ENCODE results near the gene SUCO.

SUCO gene

GRCh38 chr1:172486805-172487454 is 46.0 kb upstream of the SUCO start:
- Histone ChIP-seq H3K9ac (ENCODE audit: low read length) (no peak overlapping the region), H3K27ac (ENCODE audit: low read length) (no peak overlapping the region), H2AFZ (ENCODE audit: low read depth, low read length) (no peak overlapping the region), H3K4me1 (ENCODE audit: low read length) (peaks cover 4% of the 10 kb centered on the region), H3K79me2 (ENCODE audit: low read length) (no peaks in the 10 kb centered on the region), H3K4me2 (ENCODE audit: low read length) (no peak overlapping the region), H3K27me3 (ENCODE audit: low read depth, low read length) (peaks cover 63% of the 10 kb centered on the region), H3K36me3 (replicated peaks; ENCODE audit: low read depth, low read length) (no peaks in the 10 kb centered on the region), H3K4me3 (ENCODE audit: low read length) (no peak overlapping the region), H4K20me1 (ENCODE audit: insufficient read depth, low read length) (no peaks in the 10 kb centered on the region), H3K9me3 (ENCODE audit: insufficient read depth, low read length) (no peaks in the 10 kb centered on the region)
- TF ChIP-seq CTCF (IDR thresholded peaks at IDR 0.05; ENCODE audit: low read depth, low read length): no peak
- no peak for TF ChIP-seq EZH2phosphoT487 (IDR thresholded peaks at IDR 0.05; ENCODE audit: low read depth)

GRCh38 chr1:172487550-172487949 is 45.4 kb upstream of the SUCO start:
- no peaks in the 10 kb centered on the region for H3K4me1 ChIP-seq (ENCODE audit: low read length)
- H4K20me1 ChIP-seq (ENCODE audit: insufficient read depth, low read length): no peaks in the 10 kb centered on the region
- no peak overlapping the region for H3K4me3 ChIP-seq (ENCODE audit: low read length)
- H3K27me3 ChIP-seq (ENCODE audit: low read depth, low read length): peaks cover 68% of the 10 kb centered on the region
- no peaks in the 10 kb centered on the region for H3K79me2 ChIP-seq (ENCODE audit: low read length)
- no peaks in the 10 kb centered on the region for H3K36me3 ChIP-seq (replicated peaks; ENCODE audit: low read depth, low read length)
- no peak overlapping the region for H2AFZ ChIP-seq (ENCODE audit: low read depth, low read length)
- H3K9me3 ChIP-seq (ENCODE audit: insufficient read depth, low read length): no peaks in the 10 kb centered on the region
- H3K27ac ChIP-seq (ENCODE audit: low read length): no peak overlapping the region
- TF ChIP-seq CTCF (IDR thresholded peaks at IDR 0.05; ENCODE audit: low read depth, low read length) (no peak), EZH2phosphoT487 (IDR thresholded peaks at IDR 0.05; ENCODE audit: low read depth) (no peak)
- H3K4me2 ChIP-seq (ENCODE audit: low read length): no peak overlapping the region
- no peak overlapping the region for H3K9ac ChIP-seq (ENCODE audit: low read length)

DNA sequence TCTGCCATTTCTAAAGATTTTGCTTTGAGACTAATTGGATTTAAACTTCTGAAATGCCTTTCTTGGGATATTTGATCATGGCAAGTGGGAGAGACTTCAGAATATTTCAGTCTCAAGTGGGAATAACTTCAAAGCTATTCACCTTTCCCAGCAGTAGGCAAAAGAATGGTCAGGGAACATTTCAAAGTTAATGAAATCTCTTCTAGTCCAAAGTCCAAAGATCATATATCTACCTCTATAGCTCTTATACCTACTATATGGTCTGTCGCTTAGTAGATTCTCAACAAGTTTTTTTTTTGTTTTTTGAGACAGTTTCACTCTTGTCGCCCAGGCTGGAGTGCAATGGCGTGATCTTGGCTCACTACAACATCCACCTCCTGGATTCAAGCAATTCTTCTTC is 44.6 kb upstream of the SUCO start:
- H3K4me3 ChIP-seq (ENCODE audit: low read length): no peak overlapping the region
- H3K9ac ChIP-seq (ENCODE audit: low read length): no peak overlapping the region
- H3K27ac ChIP-seq (ENCODE audit: low read length): no peak overlapping the region
- no peak overlapping the region for H2AFZ ChIP-seq (ENCODE audit: low read depth, low read length)
- no peak overlapping the region for H3K4me2 ChIP-seq (ENCODE audit: low read length)
- no peaks in the 10 kb centered on the region for H3K4me1 ChIP-seq (ENCODE audit: low read length)
- H3K36me3 ChIP-seq (replicated peaks; ENCODE audit: low read depth, low read length): no peaks in the 10 kb centered on the region
- TF ChIP-seq CTCF (IDR thresholded peaks at IDR 0.05; ENCODE audit: low read depth, low read length) (no peak), EZH2phosphoT487 (IDR thresholded peaks at IDR 0.05; ENCODE audit: low read depth) (no peak)
- no peaks in the 10 kb centered on the region for H4K20me1 ChIP-seq (ENCODE audit: insufficient read depth, low read length)
- no peaks in the 10 kb centered on the region for H3K79me2 ChIP-seq (ENCODE audit: low read length)
- H3K27me3 ChIP-seq (ENCODE audit: low read depth, low read length): peaks cover 64% of the 10 kb centered on the region
- H3K9me3 ChIP-seq (ENCODE audit: insufficient read depth, low read length): no peaks in the 10 kb centered on the region

GRCh38 chr1:172489847-172490246 is 43.1 kb upstream of the SUCO start:
- no peak overlapping the region for H3K9ac ChIP-seq (ENCODE audit: low read length)
- no peak for TF ChIP-seq EZH2phosphoT487 (IDR thresholded peaks at IDR 0.05; ENCODE audit: low read depth)
- TF ChIP-seq CTCF (IDR thresholded peaks at IDR 0.05; ENCODE audit: low read depth, low read length): no peak
- no peaks in the 10 kb centered on the region for H3K9me3 ChIP-seq (ENCODE audit: insufficient read depth, low read length)
- H3K27me3 ChIP-seq (ENCODE audit: low read depth, low read length): peaks cover 57% of the 10 kb centered on the region
- no peak overlapping the region for H3K4me2 ChIP-seq (ENCODE audit: low read length)
- H3K27ac ChIP-seq (ENCODE audit: low read length): no peak overlapping the region
- H4K20me1 ChIP-seq (ENCODE audit: insufficient read depth, low read length): no peaks in the 10 kb centered on the region
- H3K4me1 ChIP-seq (ENCODE audit: low read length): no peaks in the 10 kb centered on the region
- no peak overlapping the region for H3K4me3 ChIP-seq (ENCODE audit: low read length)
- no peak overlapping the region for H2AFZ ChIP-seq (ENCODE audit: low read depth, low read length)
- H3K36me3 ChIP-seq (replicated peaks; ENCODE audit: low read depth, low read length): no peaks in the 10 kb centered on the region
- no peaks in the 10 kb centered on the region for H3K79me2 ChIP-seq (ENCODE audit: low read length)
